Loucy (cell line): Measurements from ENCODE around the gene GRID2.

Experiments
- CTCF ChIP-seq: fragments of 200-600 bp; sonication (generic); conservative IDR thresholded peaks from 2 replicates; pipeline ENCODE4 v1.5.1; 2014; ENCODE audit warnings: mild to moderate bottlenecking, antibody characterized with exemption, low read length
- EZH2phosphoT487 ChIP-seq: fragments of 200-600 bp; IDR thresholded peaks from 2 replicates; pipeline ENCODE4 v1.6.1; 2018; ENCODE audit warnings: antibody characterized with exemption, mild to moderate bottlenecking, moderate library complexity, borderline replicate concordance

DNA sequence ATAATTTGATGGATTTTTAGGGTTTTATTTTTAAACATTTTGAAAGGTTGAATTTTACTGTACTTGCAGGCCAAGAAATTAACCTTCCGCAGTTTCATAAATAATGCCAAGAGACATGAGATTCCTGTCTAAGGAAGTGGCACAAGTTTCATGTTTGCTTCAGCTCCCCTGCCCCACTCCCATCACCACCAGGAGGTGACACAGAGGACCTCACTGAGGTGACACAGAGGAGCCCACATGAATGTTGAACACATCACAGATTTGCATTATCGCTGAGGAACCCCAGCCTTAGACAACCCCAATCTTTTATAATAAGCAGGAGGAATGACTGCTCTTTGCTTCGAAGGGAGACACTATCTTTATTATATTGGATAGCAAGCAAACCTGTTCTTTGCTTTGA is 1033.4 kb downstream of the GRID2 start:
- TF ChIP-seq CTCF = 0 out of 2 replicates have a peak, but pooled peaks have one; percentile 12
- no peak for TF ChIP-seq EZH2phosphoT487
